Amniotic stem cell (primary cell): ENCODE results near the gene MRM2.
"Not testable (repeated sequence)": the region's sequence is repeated elsewhere in the genome, so short reads cannot be mapped to it uniquely, and the experiment has no call there.

Source experiments
- DNase-seq: peaks from one replicate; lab custom pipeline; 2025; lab: John Stamatoyannopoulos, UW

The MRM2 gene

GRCh38 chr7:2241580-2242540 lies at the start of gene MRM2, which contains the start of gene NUDT1:
Gene MRM2, minus strand, starts transcription at chr7:2242205. Its CDS starts 36 bp downstream, at chr7:2242169.
Gene NUDT1, plus strand, starts transcription at chr7:2242226. Its CDS starts 2,349 bp downstream, at chr7:2244575.
- peak; percentile 44 for DNase-seq

DNA sequence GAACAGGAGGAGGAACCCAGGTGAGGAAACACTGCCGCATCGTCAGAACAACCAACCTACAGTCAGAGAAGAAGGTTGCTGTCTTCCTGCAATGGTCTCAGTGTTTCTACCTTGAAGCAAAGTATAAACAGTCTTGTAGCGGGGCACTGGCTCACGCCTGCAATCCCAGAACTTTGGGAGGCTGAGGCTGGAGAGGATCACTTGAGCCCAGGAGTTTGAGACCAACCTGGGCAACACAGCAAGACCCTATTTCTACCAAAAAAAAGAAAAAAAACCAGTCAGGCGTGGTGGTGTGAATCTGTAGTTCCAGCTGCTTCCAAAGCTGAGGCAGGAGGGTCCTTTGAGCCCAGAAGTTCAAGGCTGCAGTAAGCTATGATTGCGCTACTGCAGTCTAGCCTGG lies 48.9 kb upstream of the MRM2 start:
- DNase-seq, result no peak

GRCh38 chr7:2289621-2290020 lies 47.6 kb upstream of the MRM2 start:
- DNase-seq, result no peak

- no peak for DNase-seq
Observed at GRCh38 chr7:2289111-2289586, 47.1 kb upstream of the MRM2 start.

DNA sequence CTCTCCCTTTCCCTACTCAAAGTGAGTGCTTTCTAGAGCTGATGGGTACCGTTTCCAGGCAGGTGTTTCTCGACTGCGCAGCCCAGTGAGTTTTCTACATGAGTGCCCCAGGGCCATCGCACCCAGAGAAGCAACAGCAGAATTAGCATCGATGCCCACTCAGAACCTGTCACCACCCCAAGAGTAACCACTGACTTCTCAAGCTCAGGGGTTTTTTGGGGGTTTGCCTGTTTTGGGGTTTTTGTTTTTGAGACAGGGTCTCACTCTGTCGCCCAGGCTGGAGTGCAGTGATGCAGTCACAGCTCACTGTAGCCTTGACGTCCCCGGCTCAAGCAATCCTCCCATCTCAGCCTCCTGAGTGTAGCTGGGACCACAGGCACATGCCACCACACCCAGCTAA lies 46.5 kb upstream of the MRM2 start:
- no peak for DNase-seq

DNA sequence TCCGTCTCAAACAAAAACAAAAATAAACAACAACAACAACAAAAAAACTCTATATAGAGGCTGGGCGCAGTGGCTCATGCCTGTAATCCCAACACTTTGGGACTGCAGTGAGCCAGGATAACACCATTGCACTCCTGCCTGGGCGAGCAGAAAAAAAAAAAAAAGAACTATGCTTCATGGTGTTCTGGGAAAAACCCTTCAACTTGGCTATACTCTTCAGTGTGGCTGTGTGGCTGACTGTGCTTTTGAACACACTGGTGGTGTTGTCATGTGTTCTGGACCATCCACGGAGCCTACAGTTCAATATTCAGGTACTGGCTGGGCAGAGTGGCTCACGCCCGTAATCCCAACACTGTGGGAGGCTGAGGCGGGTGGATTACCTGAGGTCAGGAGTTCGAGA lies 45.7 kb upstream of the MRM2 start:
- DNase-seq, result no peak

DNA sequence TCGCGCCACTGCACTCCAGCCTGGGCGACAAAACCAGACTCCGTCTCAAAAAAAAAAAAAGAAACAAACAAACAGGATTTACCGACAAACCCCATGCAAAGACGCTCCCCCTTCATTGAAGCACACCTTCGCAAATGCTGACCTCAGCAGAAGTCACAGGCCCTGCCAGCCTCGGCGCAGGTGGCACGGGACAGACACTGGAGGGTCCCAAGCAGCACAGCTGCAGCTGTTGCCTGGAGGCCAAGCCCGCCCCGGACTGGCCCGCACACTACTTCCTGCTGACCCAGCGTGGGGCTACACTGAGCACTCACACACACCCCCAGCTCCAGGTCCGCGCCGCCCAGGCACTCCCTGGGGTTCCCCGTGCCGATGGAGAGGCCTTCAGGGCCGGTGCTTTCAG lies 41.1 kb upstream of the MRM2 start:
- DNase-seq, result no peak

- DNase-seq, result no peak
Observed at GRCh38 chr7:2282185-2282751, 40.3 kb upstream of the MRM2 start.

GRCh38 chr7:2281541-2281940 lies 39.5 kb upstream of the MRM2 start:
- DNase-seq, result no peak

- no peak for DNase-seq
Observed at GRCh38 chr7:2280424-2280823, 38.4 kb upstream of the MRM2 start.

DNA sequence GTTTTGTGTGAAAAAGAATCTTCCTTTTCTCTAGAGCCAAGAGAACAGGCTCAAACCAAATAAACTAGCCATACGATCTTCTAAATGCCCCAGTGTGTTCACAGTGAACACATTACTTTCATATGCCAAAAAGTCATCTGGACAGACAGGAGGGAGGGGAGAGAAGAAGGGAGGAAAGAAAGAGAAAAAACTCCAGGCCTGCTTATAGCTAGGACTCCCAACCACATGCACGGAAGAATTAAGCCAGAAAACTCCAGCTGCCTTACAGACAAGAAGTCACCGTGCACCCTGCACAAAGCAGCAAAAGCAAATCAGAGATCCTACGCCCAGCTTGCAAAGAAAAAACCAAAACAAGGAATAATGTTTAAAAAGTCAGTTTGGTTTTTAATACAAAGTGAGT lies 37.9 kb upstream of the MRM2 start:
- DNase-seq, result no peak

DNA sequence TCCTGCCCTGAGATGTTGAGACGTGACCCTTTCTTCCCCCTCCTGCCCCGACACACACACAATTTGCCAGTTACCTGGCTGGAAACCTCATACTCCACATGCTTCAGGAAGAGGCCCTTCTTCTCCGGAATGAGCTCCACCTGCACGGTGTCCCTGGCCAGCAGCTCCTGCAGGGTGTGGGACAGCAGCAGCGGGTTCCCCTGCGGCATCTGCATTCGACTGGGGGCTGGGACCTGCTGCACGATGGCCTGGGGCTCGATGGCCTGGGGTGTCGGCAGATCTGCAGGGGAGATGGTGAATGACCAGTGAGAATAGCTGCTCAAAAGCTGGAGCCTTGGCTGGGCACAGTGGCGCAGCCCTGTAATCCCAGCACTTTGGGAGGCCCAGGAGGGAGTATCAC lies 36.0 kb upstream of the MRM2 start:
- no peak for DNase-seq

GRCh38 chr7:2276107-2276506 lies 34.1 kb upstream of the MRM2 start:
- no peak for DNase-seq

- DNase-seq, result no peak
Observed at GRCh38 chr7:2275101-2275500, 33.1 kb upstream of the MRM2 start.

DNA sequence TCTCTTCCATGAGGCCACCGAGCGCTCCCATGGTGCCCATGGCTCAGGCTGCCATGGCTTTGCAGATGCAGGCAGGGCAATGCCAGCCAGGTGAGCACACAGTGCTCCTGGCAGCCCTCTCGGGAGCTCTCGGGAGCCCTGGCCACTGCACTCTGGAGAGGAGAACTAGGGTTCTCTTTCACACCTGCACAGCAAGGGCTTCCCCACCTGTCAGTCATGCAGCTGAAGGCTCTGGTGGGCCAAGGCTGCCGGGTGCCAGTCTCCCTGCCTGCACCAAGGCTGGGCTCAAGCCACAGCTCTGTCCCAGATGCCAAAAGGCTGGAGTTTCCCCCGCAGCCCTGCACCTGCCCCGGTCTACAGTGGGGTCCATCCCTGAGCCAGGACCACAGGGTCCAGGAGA lies 32.7 kb upstream of the MRM2 start:
- no peak for DNase-seq

DNA sequence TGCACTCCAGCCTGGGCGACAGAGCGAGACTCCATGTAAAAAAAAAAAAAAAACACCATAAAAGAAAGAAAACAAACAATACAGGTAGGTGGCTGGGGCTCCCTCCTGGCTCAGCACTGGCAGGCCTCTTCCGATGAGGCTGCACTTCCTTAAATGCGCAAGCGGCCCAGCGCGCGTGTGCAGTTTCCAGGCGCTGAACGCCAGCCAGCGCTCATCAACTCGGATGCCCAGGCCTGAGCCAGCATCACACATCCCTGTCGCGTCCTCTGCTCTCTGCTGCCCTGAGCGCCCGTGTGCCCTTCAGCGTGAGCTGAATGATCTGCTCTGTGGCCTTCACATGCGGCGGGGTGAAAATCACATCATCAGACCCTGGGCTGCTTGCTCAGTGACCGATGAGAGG lies 31.9 kb upstream of the MRM2 start:
- DNase-seq, result no peak

- DNase-seq, result no peak
Observed at GRCh38 chr7:2272031-2272430, 30.0 kb upstream of the MRM2 start.

GRCh38 chr7:2271273-2272026 lies 29.4 kb upstream of the MRM2 start:
- DNase-seq, result no peak

- no peak for DNase-seq
Observed at GRCh38 chr7:2270495-2270894, 28.5 kb upstream of the MRM2 start.

DNA sequence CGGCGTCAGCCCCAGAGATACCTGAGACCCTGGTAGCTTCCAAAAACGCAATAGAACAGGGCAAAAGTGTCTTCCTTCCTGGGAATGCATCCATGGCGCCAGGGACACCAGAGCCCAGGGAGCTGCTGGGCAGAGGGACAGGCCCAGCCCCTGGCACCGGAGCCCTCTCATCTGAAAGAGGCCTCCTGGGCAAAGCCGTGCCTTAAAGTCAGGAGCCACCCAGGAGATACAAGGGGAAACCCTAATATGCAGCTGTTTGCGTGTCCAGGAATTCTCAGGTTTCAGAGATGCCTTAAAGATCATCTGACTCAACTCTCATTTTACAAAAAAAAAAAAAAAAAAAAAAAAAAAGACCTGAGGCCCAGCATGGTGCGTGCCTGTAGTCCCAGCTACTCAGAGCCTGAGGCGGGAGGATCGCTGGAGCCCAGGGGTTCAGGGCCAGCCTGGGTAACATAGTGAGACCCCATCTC lies 28.0 kb upstream of the MRM2 start:
- DNase-seq, result no peak

DNA sequence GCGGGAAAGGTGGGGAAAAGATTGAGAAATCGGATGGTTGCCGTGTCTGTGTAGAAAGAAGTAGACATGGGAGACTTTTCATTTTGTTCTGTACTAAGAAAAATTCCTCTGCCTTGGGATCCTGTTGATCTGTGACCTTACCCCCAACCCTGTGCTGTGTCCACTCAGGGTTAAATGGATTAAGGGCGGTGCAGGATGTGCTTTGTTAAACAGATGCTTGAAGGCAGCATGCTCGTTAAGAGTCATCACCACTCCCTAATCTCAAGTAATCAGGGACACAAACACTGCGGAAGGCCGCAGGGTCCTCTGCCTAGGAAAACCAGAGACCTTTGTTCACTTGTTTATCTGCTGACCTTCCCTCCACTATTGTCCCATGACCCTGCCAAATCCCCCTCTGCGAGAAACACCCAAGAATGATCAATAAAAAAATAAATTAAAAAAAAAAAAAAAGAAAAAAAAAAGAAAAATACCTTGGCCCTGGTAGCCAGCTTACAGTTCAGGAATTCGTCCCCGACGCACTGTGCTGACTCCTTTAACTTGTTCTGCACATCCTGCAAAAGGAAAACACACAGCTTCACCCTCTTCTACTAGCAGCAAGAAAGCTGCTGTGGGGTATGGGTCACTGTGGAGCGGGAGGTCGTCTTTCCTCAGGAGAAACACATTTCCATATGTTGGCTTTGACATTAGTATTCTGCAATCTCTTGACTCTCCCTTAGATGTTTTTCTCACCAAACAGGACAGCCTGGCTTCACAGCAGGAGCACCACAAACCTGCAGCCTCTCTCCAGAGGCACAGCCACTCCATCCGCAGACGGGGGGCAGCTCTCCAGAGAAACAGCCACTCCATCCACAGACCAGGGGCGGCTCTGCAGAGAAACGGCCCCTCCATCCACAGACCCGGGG lies 27.3 kb upstream of the MRM2 start:
- not testable (repeated sequence) for DNase-seq
